Lung (tissue), 16 donors: ENCODE measurements around the gene CREG1. TPM values are rescaled to one million over a fixed set of nuclear protein-coding genes. Genes with fewer than 3 reads are reported as not detected.

ENCODE experiments used
- ATAC-seq: fragments of 200-7000 bp; cut with Tn5 transposase; one replicate; pipeline ENCODE4 v1.9.1; 2020; ENCODE audit warnings: moderate number of reproducible peaks; ENCODE audit not compliant: insufficient read depth, low FRiP score
- DNase-seq, 3 donors: peaks; one replicate each; pipeline ENCODE4 v3.0.0-alpha.2; 2013 to 2017
- H3K27ac ChIP-seq, 2 donors: one replicate each; pipeline ENCODE4 v1.5.1; 2013; ENCODE audit warnings: mild to moderate bottlenecking in 2 of 2, moderate library complexity in 2 of 2, control low read depth in 1 of 2, inconsistent platforms in 1 of 2, low read depth in 1 of 2, low read length in 1 of 2
- H3K27me3 ChIP-seq, 3 donors: one replicate each; pipeline ENCODE4 v1.5.1; 2013; ENCODE audit warnings: low read length in 2 of 3; ENCODE audit not compliant: control insufficient read depth in 3 of 3, insufficient read depth in 3 of 3
- H3K36me3 ChIP-seq, 4 donors: one replicate each; pipeline ENCODE4 v1.5.1; 2013; ENCODE audit warnings: low read length in 4 of 4, mild to moderate bottlenecking in 1 of 4, moderate library complexity in 1 of 4; ENCODE audit not compliant: control insufficient read depth in 4 of 4, insufficient read depth in 4 of 4
- H3K4me1 ChIP-seq, 5 donors: one replicate each; pipeline ENCODE4 v1.5.1; 2013; ENCODE audit warnings: low read length in 5 of 5, mild to moderate bottlenecking in 2 of 5, moderate library complexity in 1 of 5; ENCODE audit not compliant: control insufficient read depth in 5 of 5, insufficient read depth in 5 of 5
- H3K4me3 ChIP-seq: one replicate; pipeline ENCODE4 v1.5.1; 2013; ENCODE audit warnings: mild to moderate bottlenecking, control low read depth, moderate library complexity
- H3K9ac ChIP-seq, 2 donors: one replicate each; pipeline ENCODE4 v1.5.1; 2013; ENCODE audit warnings: low read length in 2 of 2, control low read depth in 1 of 2; ENCODE audit not compliant: insufficient read depth in 1 of 2
- H3K9me3 ChIP-seq, 4 donors: one replicate each; pipeline ENCODE4 v1.5.1; 2013; ENCODE audit warnings: low read length in 3 of 4, mild to moderate bottlenecking in 1 of 4, moderate library complexity in 1 of 4; ENCODE audit not compliant: control insufficient read depth in 4 of 4, insufficient read depth in 3 of 4
- CTCF ChIP-seq: IDR thresholded peaks from 2 replicates; pipeline ENCODE4 v1.5.1; 2012; ENCODE audit warnings: mild to moderate bottlenecking; ENCODE audit errors: control extremely low read depth, extremely low read depth
- WGBS, 2 donors: extraction: QIAGEN DNeasy Blood & Tissue Kit; methylation state at CpG; one replicate each; pipeline ENCODE4 v1.1.7; 2013; 5-methylcytosine and 5-hydroxymethylcytosine counted together
- long read RNA-seq, 5 donors: transcript quantifications; one replicate each; lab custom pipeline, GENCODE V29; 2026
- polyA plus RNA-seq, 2 donors: library from polyadenylated mRNA; stranded (reverse); fragments of 200-250 nt; gene quantifications; one replicate each; pipeline ENCODE4 v1.2.1, GENCODE V29; 2013
- total RNA-seq, 2 donors: library from RNA; depleted of rRNA in 1 of 2; stranded (reverse); fragments of >200 nt in 1 of 2; gene quantifications; one replicate each; pipeline ENCODE4 v1.2.1, GENCODE V29; 2014 to 2021
- donor health status: control.
- donor health status: control.
- donor health status: Bipolar disorder and iron deficiency.
- donor health status: healthy.
- donor health status: DM: yes; HTN: yes; CAD: no.

The CREG1 gene
- total RNA-seq, result 100 to 1,000 TPM; 107 to 125 TPM
- polyA plus RNA-seq, result 100 to 1,000 TPM in 1 of 2 donors, 10 to 100 TPM in 1; 93.8 to 159 TPM
- long read RNA-seq, donor 1, transcript CREG1-201 (4 exons, 1,974 nt), result major isoform, 61 of 66 reads
- long read RNA-seq, donor 1, partial matches to known transcripts, result 5 of 66 reads
- long read RNA-seq, donor 1, other reads (novel, unspliced or antisense), result 0 of 66 reads
- long read RNA-seq, donor 2, transcript CREG1-201 (4 exons, 1,974 nt), result major isoform, 28 of 28 reads
- long read RNA-seq, donor 2, partial matches to known transcripts, result 0 of 28 reads
- long read RNA-seq, donor 2, other reads (novel, unspliced or antisense), result 0 of 28 reads
- long read RNA-seq, donor 3, transcript CREG1-201 (4 exons, 1,974 nt), result major isoform, 30 of 30 reads
- long read RNA-seq, donor 3, partial matches to known transcripts, result 0 of 30 reads
- long read RNA-seq, donor 3, other reads (novel, unspliced or antisense), result 0 of 30 reads
- long read RNA-seq, donor 4, transcript CREG1-201 (4 exons, 1,974 nt), result major isoform, 20 of 20 reads
- long read RNA-seq, donor 4, partial matches to known transcripts, result 0 of 20 reads
- long read RNA-seq, donor 4, other reads (novel, unspliced or antisense), result 0 of 20 reads
- long read RNA-seq, donor 5, transcript CREG1-201 (4 exons, 1,974 nt), result major isoform, 52 of 52 reads
- long read RNA-seq, donor 5, partial matches to known transcripts, result 0 of 52 reads
- long read RNA-seq, donor 5, other reads (novel, unspliced or antisense), result 0 of 52 reads

- peak within 1 kb of the TSS; percentile 84 for H3K4me3 ChIP-seq
- peaks cover 0 to 20% (median 5%) of the 10 kb centered on the region in 5 donors for H3K4me1 ChIP-seq
- WGBS, 2 donors, result 0 to 1% methylated on average over 79 to 90 of the region's 90 CpGs
- peak; percentile 98 for ATAC-seq
- peak within 1 kb of the TSS in 1 of 2 donors; percentile 14 for H3K9ac ChIP-seq
- TF ChIP-seq CTCF, result no peak
- H3K27me3 ChIP-seq, result no peaks in the 10 kb centered on the region
- DNase-seq, result peak; percentile 93 to 96 (median 94)
- no peaks in the 10 kb centered on the region for H3K36me3 ChIP-seq
- no peaks in the 10 kb centered on the region for H3K9me3 ChIP-seq
- peak within 1 kb of the TSS; percentile 83 to 95 for H3K27ac ChIP-seq
These were observed at the start of gene CREG1 for GRCh38 chr1:167553136-167554027. TSS of gene CREG1 (minus strand) at chr1:167553762.

- Histone ChIP-seq H3K4me1 (peaks cover 0 to 17% (median 3%) of the 10 kb centered on the region in 5 donors), H3K27ac (no peak overlapping the region)
- no peak for ATAC-seq
These were observed 49.3 kb upstream of the CREG1 start for GRCh38 chr1:167602840-167603239.

More at GRCh38 chr1:167602840-167603239, 49.3 kb upstream of the CREG1 start:
- Histone ChIP-seq H3K9me3 (peaks cover 0 to 5% (median 1%) of the 10 kb centered on the region in 4 donors), H3K27me3 (no peaks in the 10 kb centered on the region), H3K36me3 (no peaks in the 10 kb centered on the region), H3K9ac (no peak overlapping the region), H3K4me3 (no peak overlapping the region)
- DNase-seq, result no peak
- 43 to 66% methylated on average over 8 of the region's 8 CpGs for WGBS, 2 donors
- TF ChIP-seq CTCF, result no peak
